ENCODE data around the gene RMND5B. TPM values are rescaled to one million over a fixed set of nuclear protein-coding genes. Genes with fewer than 3 reads are reported as not detected.

The RMND5B gene, protein sequence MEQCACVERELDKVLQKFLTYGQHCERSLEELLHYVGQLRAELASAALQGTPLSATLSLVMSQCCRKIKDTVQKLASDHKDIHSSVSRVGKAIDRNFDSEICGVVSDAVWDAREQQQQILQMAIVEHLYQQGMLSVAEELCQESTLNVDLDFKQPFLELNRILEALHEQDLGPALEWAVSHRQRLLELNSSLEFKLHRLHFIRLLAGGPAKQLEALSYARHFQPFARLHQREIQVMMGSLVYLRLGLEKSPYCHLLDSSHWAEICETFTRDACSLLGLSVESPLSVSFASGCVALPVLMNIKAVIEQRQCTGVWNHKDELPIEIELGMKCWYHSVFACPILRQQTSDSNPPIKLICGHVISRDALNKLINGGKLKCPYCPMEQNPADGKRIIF
- 100 to 1,000 TPM in 1 of 2 donors, 10 to 100 TPM in 1; 73.0 to 102 TPM for total RNA-seq
- 181 TPM for polyA plus RNA-seq (ENCODE audit: insufficient read depth, low read depth, low replicate concordance)
- long read RNA-seq, donor 1, partial matches to known transcripts, result 14 of 281 reads
- long read RNA-seq, donor 1, other reads (novel, unspliced or antisense), result 261 of 281 reads
- long read RNA-seq, donor 2, full-length matches to known transcripts, result 3 of 143 reads
- long read RNA-seq, donor 2, partial matches to known transcripts, result 18 of 143 reads
- long read RNA-seq, donor 2, other reads (novel, unspliced or antisense), result 122 of 143 reads

DNA sequence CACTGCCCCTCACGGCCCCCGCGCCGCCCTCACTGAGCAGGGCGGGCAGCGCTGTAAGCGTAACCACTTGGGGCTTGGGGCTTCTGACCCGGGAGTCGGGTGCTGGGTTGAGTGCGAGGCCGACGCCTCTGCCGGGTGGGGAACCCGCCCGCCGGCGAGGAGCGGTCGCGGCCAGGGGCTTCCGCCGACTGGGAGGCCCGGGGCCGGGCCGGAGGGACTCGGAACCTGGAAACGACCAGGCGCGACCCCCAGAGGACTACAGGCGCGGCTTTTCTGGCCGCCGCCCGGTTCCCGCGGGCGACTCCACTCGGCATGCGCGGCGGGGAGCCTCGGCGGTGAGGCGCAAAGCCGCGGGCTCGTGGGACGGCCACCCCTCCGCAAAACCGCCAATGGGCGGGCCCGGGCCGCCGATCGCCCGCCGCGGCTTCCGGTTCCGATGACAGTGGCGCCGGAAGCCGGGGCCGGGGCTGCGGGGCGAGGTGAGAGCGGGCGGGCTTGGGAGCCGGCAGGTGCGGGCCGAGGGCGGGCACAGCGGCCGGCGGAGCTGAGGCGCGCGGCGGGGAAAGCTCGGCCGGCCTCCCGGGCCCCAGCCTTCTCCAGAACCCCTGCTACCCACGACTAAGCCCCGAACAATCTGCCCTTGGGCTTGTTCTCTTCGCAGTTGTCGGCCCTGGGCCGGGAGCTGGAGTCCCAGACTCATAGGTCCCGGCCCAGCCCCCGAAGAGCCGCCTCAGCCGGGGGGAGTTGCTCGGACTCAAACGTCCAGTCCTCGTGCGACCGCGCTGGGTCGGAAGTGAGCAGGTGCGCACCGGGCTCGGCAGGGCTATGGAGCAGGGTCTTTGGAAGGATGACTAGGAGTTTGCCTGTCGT is at the start of gene RMND5B:
TSS of gene RMND5B (plus strand) at position 439 of the 870 bp plus-strand sequence. CDS start 7,106 bp downstream, outside the sequence.
- Histone ChIP-seq H3K36me3 (ENCODE audit: low read depth, missing control alignments) (no peaks in the 10 kb centered on the region), H3K4me3 (peak within 1 kb of the TSS; percentile 76 to 92), H3K9me3 (no peaks in the 10 kb centered on the region), H3K27me3 (no peaks in the 10 kb centered on the region), H3K27ac (peak within 1 kb of the TSS; percentile 88 to 90), H3K4me1 (peaks cover 7% of the 10 kb centered on the region)
- WGBS, 2 donors, result 0% methylated on average over 30 to 46 of the region's 102 CpGs
- intact Hi-C loops (cut with DNase I; ENCODE audit: low total_unique reads), result no loop called here
- peak; percentile 86 for DNase-seq
- TF ChIP-seq POLR2A (IDR thresholded peaks at IDR 0.05), result no peak
- TF ChIP-seq, protein P1, sequence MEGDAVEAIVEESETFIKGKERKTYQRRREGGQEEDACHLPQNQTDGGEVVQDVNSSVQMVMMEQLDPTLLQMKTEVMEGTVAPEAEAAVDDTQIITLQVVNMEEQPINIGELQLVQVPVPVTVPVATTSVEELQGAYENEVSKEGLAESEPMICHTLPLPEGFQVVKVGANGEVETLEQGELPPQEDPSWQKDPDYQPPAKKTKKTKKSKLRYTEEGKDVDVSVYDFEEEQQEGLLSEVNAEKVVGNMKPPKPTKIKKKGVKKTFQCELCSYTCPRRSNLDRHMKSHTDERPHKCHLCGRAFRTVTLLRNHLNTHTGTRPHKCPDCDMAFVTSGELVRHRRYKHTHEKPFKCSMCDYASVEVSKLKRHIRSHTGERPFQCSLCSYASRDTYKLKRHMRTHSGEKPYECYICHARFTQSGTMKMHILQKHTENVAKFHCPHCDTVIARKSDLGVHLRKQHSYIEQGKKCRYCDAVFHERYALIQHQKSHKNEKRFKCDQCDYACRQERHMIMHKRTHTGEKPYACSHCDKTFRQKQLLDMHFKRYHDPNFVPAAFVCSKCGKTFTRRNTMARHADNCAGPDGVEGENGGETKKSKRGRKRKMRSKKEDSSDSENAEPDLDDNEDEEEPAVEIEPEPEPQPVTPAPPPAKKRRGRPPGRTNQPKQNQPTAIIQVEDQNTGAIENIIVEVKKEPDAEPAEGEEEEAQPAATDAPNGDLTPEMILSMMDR (IDR thresholded peaks at IDR 0.05), result no peak

DNA sequence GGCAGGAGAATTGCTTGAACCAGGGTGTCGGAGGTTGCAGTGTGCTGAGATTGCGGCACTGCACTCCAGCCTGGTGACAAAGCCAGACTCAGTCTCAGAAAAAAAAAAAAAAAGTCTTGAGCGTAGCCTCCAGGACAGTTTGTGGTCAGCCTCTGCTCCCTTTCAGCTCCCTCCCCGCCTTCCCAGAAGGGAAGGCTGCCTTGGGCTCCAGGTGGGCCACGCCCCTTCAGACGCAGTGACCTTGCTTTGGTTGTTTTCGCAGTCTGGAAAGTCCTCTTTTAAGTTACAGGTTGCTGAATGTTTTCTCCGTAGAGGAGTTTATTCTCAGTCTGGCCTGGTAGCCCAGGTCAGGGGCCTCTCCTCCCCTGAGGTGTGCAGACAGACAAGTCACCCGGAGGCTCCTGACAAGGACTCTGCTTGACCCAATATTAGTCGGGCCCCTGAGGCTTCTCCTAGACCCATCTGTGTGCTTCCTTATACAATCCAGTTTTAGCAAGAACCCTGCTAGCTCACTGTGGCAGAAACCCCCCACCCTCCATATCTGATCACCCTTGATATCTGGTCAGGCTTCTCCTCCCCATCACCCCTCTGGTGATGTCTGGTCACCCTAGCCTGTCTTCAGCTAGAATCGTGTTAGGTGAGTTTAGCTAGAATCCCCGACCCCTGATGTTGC is 49.1 kb upstream of the RMND5B start:
- no peak overlapping the region for H3K27ac ChIP-seq
- no peak for DNase-seq
- H3K27me3 ChIP-seq, result no peaks in the 10 kb centered on the region
- H3K4me3 ChIP-seq, result no peak overlapping the region
- TF ChIP-seq, protein P1 (IDR thresholded peaks at IDR 0.05), result no peak
- no peak for TF ChIP-seq POLR2A (IDR thresholded peaks at IDR 0.05)
- 65 to 68% methylated on average over 11 to 12 of the region's 12 CpGs for WGBS, 2 donors
- H3K9me3 ChIP-seq, result no peaks in the 10 kb centered on the region
- H3K36me3 ChIP-seq (ENCODE audit: low read depth, missing control alignments), result no peaks in the 10 kb centered on the region
- H3K4me1 ChIP-seq, result no peaks in the 10 kb centered on the region
- intact Hi-C loops (cut with DNase I; ENCODE audit: low total_unique reads), result no loop called here

DNA sequence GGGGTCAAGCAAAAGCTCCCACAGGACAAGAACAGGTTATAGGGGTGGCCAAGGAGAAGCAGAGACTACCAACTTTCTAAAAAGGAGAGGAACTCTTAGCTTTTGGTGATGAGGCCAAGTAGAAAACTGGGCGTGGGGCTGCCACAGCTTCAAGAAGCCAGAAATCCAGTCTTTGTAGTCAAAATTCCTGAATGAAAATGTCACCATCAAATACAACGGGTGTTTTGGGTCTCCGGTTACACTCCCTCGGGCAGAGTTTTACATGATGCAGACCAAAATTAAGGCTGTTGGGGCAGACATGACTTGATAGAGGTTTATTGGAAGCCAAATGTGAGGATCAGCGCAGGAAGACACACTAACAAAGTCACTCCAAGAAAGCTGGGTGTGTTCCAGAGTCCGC is 46.9 kb upstream of the RMND5B start:
- Histone ChIP-seq H3K9me3 (no peaks in the 10 kb centered on the region), H3K4me3 (no peak overlapping the region), H3K27ac (no peak overlapping the region), H3K27me3 (no peaks in the 10 kb centered on the region), H3K4me1 (no peaks in the 10 kb centered on the region), H3K36me3 (ENCODE audit: low read depth, missing control alignments) (no peaks in the 10 kb centered on the region)
- TF ChIP-seq, protein P1 (IDR thresholded peaks at IDR 0.05), result no peak
- no peak for TF ChIP-seq POLR2A (IDR thresholded peaks at IDR 0.05)
- 81 to 89% methylated on average over 6 of the region's 6 CpGs for WGBS, 2 donors
- intact Hi-C loops (cut with DNase I; ENCODE audit: low total_unique reads), result no loop called here
- no peak for DNase-seq

DNA sequence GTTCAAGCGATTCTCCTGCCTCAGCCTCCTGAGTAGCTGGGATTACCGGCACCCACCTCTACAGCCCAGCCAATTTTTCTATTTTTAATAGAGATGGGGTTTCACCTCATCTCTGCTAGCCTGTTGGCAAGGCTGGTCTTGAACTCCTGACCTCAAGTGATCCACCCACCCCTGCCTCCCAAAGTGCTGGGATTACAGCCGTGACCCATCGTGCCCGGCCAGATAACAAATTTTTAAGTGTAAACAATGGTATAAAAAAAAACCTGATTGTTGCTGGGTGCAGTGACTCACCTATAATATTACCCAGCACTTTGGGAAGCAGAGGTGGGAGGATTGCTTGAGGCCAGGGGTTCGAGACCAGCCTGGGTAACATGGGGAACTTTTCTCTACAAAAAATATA is 45.5 kb upstream of the RMND5B start:
- intact Hi-C loops (cut with DNase I; ENCODE audit: low total_unique reads), result no loop called here
- H3K9me3 ChIP-seq, result no peaks in the 10 kb centered on the region
- H3K27ac ChIP-seq, result no peak overlapping the region
- no peaks in the 10 kb centered on the region for H3K4me1 ChIP-seq
- H3K36me3 ChIP-seq (ENCODE audit: low read depth, missing control alignments), result no peaks in the 10 kb centered on the region
- DNase-seq, result no peak
- 70 to 76% methylated on average over 6 of the region's 6 CpGs for WGBS, 2 donors
- no peak for TF ChIP-seq POLR2A (IDR thresholded peaks at IDR 0.05)
- TF ChIP-seq, protein P1 (IDR thresholded peaks at IDR 0.05), result no peak
- no peak overlapping the region for H3K4me3 ChIP-seq
- H3K27me3 ChIP-seq, result no peaks in the 10 kb centered on the region
